ENCODE results near the gene ZSWIM7.

DNA sequence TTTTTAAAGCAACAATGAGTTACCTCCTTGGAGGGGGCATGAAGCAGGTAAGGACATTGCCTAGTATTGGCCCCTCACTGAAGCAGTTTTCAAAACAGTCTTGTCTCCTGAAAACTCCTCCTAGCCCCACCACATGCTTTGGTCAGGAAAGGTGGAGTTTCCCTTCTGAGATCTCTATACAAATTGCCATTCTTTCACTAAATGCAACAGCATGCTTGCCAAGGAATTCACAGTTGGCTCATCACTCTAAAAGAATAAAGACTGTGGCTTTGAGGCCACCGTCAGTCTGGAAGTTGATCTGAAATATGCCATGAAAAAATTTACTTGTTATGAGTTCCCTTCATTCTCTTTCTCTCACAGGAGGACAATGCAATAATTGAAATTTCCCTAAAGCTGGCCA is 4.3 kb upstream of the ZSWIM7 start:
- TF ChIP-seq, protein P1, sequence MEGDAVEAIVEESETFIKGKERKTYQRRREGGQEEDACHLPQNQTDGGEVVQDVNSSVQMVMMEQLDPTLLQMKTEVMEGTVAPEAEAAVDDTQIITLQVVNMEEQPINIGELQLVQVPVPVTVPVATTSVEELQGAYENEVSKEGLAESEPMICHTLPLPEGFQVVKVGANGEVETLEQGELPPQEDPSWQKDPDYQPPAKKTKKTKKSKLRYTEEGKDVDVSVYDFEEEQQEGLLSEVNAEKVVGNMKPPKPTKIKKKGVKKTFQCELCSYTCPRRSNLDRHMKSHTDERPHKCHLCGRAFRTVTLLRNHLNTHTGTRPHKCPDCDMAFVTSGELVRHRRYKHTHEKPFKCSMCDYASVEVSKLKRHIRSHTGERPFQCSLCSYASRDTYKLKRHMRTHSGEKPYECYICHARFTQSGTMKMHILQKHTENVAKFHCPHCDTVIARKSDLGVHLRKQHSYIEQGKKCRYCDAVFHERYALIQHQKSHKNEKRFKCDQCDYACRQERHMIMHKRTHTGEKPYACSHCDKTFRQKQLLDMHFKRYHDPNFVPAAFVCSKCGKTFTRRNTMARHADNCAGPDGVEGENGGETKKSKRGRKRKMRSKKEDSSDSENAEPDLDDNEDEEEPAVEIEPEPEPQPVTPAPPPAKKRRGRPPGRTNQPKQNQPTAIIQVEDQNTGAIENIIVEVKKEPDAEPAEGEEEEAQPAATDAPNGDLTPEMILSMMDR (IDR thresholded peaks at IDR 0.05; ENCODE audit: low read length), result no peak
- TF ChIP-seq EZH2 (optimal IDR thresholded peaks at IDR 0.05; ENCODE audit: low read depth, low read length) (no peak), EZH2phosphoT487 (IDR thresholded peaks at IDR 0.05; ENCODE audit: low read length) (no peak)

Measured in MM.1S (cell line).